WI38 (cell line): ENCODE results near the gene TXNDC16.
"Not testable (repeated sequence)": the region's sequence is repeated elsewhere in the genome, so short reads cannot be mapped to it uniquely, and the experiment has no call there.

Source experiments
- H3K4me3 ChIP-seq: 2 replicates; pipeline ENCODE4 v1.5.1; 2011; ENCODE audit warnings: low read depth, mild to moderate bottlenecking, control low read depth, low read length
- TF ChIP-seq, protein P1 (sequence below): IDR thresholded peaks from 2 replicates; pipeline ENCODE4 v1.5.1; 2012; ENCODE audit warnings: low read depth, mild to moderate bottlenecking, control low read depth, low read length

The TXNDC16 gene

DNA sequence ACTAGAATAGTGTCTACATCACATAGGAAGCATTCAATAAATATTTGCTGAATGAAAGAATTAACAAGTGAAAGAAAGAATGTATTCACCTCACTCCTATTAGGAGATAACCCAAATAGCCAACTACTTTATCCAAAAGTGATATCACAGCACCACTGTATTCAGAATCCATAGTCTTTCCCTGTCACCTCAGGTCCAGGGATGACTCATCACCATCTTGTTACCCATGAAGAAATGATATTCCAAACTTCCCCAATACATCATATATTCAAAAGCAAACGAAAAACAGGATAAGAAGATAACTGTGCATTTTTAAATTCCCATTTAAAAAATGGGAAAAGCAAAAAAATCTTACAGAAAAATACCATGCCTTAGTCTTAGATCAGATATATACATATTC is 39.1 kb downstream of the TXNDC16 start:
- TF ChIP-seq, protein P1, sequence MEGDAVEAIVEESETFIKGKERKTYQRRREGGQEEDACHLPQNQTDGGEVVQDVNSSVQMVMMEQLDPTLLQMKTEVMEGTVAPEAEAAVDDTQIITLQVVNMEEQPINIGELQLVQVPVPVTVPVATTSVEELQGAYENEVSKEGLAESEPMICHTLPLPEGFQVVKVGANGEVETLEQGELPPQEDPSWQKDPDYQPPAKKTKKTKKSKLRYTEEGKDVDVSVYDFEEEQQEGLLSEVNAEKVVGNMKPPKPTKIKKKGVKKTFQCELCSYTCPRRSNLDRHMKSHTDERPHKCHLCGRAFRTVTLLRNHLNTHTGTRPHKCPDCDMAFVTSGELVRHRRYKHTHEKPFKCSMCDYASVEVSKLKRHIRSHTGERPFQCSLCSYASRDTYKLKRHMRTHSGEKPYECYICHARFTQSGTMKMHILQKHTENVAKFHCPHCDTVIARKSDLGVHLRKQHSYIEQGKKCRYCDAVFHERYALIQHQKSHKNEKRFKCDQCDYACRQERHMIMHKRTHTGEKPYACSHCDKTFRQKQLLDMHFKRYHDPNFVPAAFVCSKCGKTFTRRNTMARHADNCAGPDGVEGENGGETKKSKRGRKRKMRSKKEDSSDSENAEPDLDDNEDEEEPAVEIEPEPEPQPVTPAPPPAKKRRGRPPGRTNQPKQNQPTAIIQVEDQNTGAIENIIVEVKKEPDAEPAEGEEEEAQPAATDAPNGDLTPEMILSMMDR: no peak
- no peak overlapping the region for H3K4me3 ChIP-seq

GRCh38 chr14:52494444-52494843 is 57.9 kb downstream of the TXNDC16 start:
- H3K4me3 ChIP-seq: no peak overlapping the region

DNA sequence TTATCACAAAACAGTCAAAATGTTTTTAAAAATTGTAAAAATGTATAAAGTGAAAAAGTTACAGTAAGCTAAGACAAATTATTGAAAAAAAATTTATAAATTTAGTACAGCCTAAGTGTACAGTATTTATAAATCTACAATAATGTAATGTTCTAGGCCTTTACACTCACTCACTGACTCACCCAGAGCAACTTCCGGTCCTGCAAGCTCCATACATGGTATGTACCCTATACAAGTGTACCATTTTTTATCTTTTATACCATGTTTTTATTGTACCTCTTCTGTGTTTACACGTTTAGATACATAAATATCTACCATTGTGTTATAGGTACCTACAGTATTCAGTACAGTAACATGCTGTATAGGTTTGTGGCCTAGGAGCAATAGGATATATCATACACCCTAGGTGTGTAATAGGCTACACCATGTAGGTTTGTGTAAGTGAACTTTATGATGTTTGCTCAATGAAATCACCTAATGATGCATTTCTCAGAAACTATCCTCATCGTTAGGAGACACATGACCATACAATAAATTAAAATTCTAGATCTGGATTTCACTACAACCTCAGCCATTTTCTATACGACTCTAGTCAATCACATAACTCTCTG is 66.8 kb downstream of the TXNDC16 start:
- H3K4me3 ChIP-seq: no peak overlapping the region
- TF ChIP-seq, protein P1: no peak

More at GRCh38 chr14:52494444-52494843, 57.9 kb downstream of the TXNDC16 start:
- TF ChIP-seq, protein P1: no peak

- TF ChIP-seq, protein P1: no peak
- no peak overlapping the region for H3K4me3 ChIP-seq
These were observed 70.4 kb downstream of the TXNDC16 start for GRCh38 chr14:52481864-52482263.

DNA sequence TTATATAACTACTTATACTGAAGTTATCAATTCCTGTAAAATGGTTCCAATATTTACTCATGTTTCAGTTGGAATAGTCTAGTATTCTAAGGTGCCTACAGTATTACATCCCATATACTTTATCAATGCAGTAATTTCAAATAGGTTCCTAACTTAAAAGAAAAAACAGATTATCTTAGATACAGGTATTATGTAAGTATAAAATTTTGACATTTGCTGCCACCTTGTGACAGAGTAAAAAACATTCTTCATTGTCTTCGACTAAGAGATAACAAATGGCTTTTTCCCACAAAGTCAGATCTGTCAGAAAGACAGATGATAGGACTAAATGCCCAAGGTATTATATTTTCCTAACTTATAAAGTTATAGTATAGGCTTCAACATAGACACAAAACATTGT is 78.7 kb downstream of the TXNDC16 start:
- no peak overlapping the region for H3K4me3 ChIP-seq
- TF ChIP-seq, protein P1: no peak

GRCh38 chr14:52472728-52473127 is 79.6 kb downstream of the TXNDC16 start:
- TF ChIP-seq, protein P1: no peak
- H3K4me3 ChIP-seq: no peak overlapping the region

GRCh38 chr14:52472251-52472650 is 80.1 kb downstream of the TXNDC16 start:
- not testable (repeated sequence) for H3K4me3 ChIP-seq

GRCh38 chr14:52467515-52468266 is 84.6 kb downstream of the TXNDC16 start:
- H3K4me3 ChIP-seq: no peak overlapping the region
- TF ChIP-seq, protein P1: no peak
